ENCODE measurements around the gene DLG5.

DNA sequence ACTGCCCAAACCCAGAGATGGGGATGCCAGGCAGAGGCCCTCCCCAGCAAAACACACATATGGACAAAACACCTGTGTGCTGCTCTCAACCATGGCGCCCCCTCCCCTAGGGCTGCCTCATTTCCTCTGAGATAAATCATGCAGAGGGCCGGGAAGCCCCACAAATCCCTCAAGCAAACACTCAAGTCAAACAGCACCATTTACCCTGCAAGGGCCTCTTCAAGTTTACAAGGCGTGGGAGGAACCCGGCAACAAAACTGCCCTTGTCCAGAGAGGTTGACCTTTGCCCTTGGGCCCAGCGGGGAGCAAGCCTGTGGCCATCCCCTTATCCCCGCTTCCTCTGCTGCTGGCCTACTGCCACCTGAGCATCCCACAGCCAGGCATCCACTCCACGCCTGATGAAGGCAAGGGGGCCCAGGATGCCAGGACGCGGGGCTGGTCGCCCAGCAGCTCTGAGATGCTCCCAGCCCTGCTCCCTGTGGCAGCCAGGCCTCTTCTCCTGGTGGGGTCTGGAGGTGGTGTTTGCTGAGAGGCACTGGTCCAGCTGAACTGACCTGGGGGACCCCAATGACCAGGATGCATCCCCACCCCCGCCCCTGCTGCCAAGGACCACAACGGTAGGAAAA, 77.4 kb downstream of the DLG5 start:
- TF ChIP-seq EZH2 (IDR thresholded peaks at IDR 0.05) = no peak
- no peak for TF ChIP-seq EZH2phosphoT487 (IDR thresholded peaks at IDR 0.05)
- TF ChIP-seq, protein P1, sequence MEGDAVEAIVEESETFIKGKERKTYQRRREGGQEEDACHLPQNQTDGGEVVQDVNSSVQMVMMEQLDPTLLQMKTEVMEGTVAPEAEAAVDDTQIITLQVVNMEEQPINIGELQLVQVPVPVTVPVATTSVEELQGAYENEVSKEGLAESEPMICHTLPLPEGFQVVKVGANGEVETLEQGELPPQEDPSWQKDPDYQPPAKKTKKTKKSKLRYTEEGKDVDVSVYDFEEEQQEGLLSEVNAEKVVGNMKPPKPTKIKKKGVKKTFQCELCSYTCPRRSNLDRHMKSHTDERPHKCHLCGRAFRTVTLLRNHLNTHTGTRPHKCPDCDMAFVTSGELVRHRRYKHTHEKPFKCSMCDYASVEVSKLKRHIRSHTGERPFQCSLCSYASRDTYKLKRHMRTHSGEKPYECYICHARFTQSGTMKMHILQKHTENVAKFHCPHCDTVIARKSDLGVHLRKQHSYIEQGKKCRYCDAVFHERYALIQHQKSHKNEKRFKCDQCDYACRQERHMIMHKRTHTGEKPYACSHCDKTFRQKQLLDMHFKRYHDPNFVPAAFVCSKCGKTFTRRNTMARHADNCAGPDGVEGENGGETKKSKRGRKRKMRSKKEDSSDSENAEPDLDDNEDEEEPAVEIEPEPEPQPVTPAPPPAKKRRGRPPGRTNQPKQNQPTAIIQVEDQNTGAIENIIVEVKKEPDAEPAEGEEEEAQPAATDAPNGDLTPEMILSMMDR (IDR thresholded peaks at IDR 0.05) = no peak
